ENCODE measurements around the gene BCL7B.
"Not testable (repeated sequence)": the region's sequence is repeated elsewhere in the genome, so short reads cannot be mapped to it uniquely, and the experiment has no call there.

BCL7B gene

GRCh38 chr7:73570977-73571376, 13.5 kb upstream of the BCL7B start:
- no peak for DNase-seq

- no peak for DNase-seq
Measured at GRCh38 chr7:73570521-73570920, 13.0 kb upstream of the BCL7B start.

- DNase-seq, result no peak
Measured at GRCh38 chr7:73569042-73569608, 11.6 kb upstream of the BCL7B start.

- DNase-seq, result no peak
Measured at GRCh38 chr7:73567846-73568685, 10.6 kb upstream of the BCL7B start.

GRCh38 chr7:73567140-73567539, 9.7 kb upstream of the BCL7B start:
- no peak for DNase-seq

- DNase-seq, result not testable (repeated sequence)
Measured at GRCh38 chr7:73566431-73566830, 8.9 kb upstream of the BCL7B start.

GRCh38 chr7:73565675-73566340, 8.3 kb upstream of the BCL7B start:
- DNase-seq, result no peak

GRCh38 chr7:73560109-73560835, 2.8 kb upstream of the BCL7B start:
- DNase-seq, result no peak

- peak; percentile 93 for DNase-seq
Measured at GRCh38 chr7:73557108-73557396, 438 bp downstream of the BCL7B start.

GRCh38 chr7:73556208-73557107, 1.0 kb downstream of the BCL7B start:
- DNase-seq, result no peak

- DNase-seq, result no peak
Measured at GRCh38 chr7:73555411-73555982, 2.0 kb downstream of the BCL7B start.

- not testable (repeated sequence) for DNase-seq
Measured at GRCh38 chr7:73550093-73550492, 7.4 kb downstream of the BCL7B start.

- DNase-seq, result no peak
Measured at GRCh38 chr7:73549176-73549575, 8.3 kb downstream of the BCL7B start.

- no peak for DNase-seq
Measured at GRCh38 chr7:73547841-73548240, 9.6 kb downstream of the BCL7B start.

- no peak for DNase-seq
Measured at GRCh38 chr7:73544678-73545077, 12.8 kb downstream of the BCL7B start.

- DNase-seq, result no peak
Measured at GRCh38 chr7:73541722-73542121, 15.8 kb downstream of the BCL7B start.

GRCh38 chr7:73539709-73540108, 17.8 kb downstream of the BCL7B start:
- DNase-seq, result no peak

- DNase-seq, result not testable (repeated sequence)
Measured at GRCh38 chr7:73538510-73538909, 19.0 kb downstream of the BCL7B start.

- no peak for DNase-seq
Measured at GRCh38 chr7:73537051-73537450, 20.4 kb downstream of the BCL7B start.

GRCh38 chr7:73536479-73536878, 21.0 kb downstream of the BCL7B start:
- no peak for DNase-seq

- DNase-seq, result not testable (repeated sequence)
Measured at GRCh38 chr7:73535918-73536317, 21.6 kb downstream of the BCL7B start.

GRCh38 chr7:73533742-73534141, 23.7 kb downstream of the BCL7B start:
- no peak for DNase-seq
